Activated naive CD8-positive, alpha-beta T cell treated with anti-CD3 and anti-CD28 coated beads, Interleukin-2, amount 10 ng/mL, durations not matched to agents 7 days and 5 days (primary cell): ENCODE data around the gene C19orf81. TPM values are rescaled to one million over a fixed set of nuclear protein-coding genes. Genes with fewer than 3 reads are reported as not detected.
A peak's percentile ranks its signal among the peaks of the same experiment; 100 is the strongest.

ENCODE experiments used
- ATAC-seq: fragments of 150-1000 bp; cut with Tn5 transposase; one replicate; pipeline ENCODE4 v1.10.0; 2021; ENCODE audit warnings: low read depth, moderate library complexity
- POLR2A ChIA-PET: fragments of 350-600 bp; sonication (Branson Sonifier 250); formaldehyde crosslinking; loops from one replicate; lab custom pipeline; 2021; ENCODE audit warnings: antibody characterized with exemption; lab: Charles Lee
- DNase-seq: peaks from one replicate; pipeline ENCODE4 v3.0.0; 2021
- H3K27ac Mint-ChIP-seq: one replicate; pipeline ENCODE4 v1.8.0; 2022; ENCODE audit warnings: mild to moderate bottlenecking, mixed read lengths
- H3K27me3 Mint-ChIP-seq: one replicate; pipeline ENCODE4 v1.8.0; 2022; ENCODE audit warnings: mild to moderate bottlenecking, moderate library complexity, mixed read lengths
- H3K36me3 Mint-ChIP-seq: one replicate; pipeline ENCODE4 v1.8.0; 2021; ENCODE audit warnings: mild to moderate bottlenecking, mixed read lengths
- H3K4me1 Mint-ChIP-seq: one replicate; pipeline ENCODE4 v1.8.0; 2021; ENCODE audit warnings: mixed read lengths
- H3K4me3 Mint-ChIP-seq: one replicate; pipeline ENCODE4 v1.8.0; 2022; ENCODE audit warnings: mild to moderate bottlenecking, moderate library complexity, mixed read lengths
- H3K9me3 Mint-ChIP-seq: one replicate; pipeline ENCODE4 v1.8.0; 2021; ENCODE audit warnings: mixed read lengths
- total RNA-seq, 2 experiments: library from RNA; stranded (reverse); gene quantifications; one replicate each; pipeline ENCODE4 v1.2.3, GENCODE V29; 2021

Gene C19orf81
- total RNA-seq, 2 experiments from 2014 or later: 0.75 to 2.0 TPM

DNA sequence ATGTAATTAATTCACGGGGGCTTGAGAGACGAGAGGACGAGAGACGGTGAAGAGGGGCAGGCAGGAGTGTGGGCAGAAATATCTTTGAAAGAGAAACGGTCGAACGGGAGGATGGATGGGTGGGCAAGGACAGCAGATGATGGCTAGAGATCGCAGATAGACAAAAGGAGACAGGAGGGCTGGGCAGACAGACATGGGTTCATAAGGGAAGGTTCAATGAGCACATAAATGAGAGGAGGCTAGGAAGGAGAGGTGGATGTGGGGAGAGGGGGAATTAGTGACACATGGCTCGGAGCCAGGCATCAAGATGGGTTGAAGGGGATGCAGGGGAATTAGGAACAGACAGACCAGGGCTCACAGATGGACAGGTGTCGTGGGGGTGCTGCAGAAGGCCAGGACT lies 10.6 kb upstream of the C19orf81 start:
- peaks cover 5% of the 10 kb centered on the region for H3K4me1 Mint-ChIP-seq
- peaks cover 9% of the 10 kb centered on the region for H3K9me3 Mint-ChIP-seq
- ATAC-seq: no peak
- no peaks in the 10 kb centered on the region for H3K36me3 Mint-ChIP-seq
- POLR2A ChIA-PET: no interaction called here
- peaks cover 28% of the 10 kb centered on the region for H3K27me3 Mint-ChIP-seq
- DNase-seq: no peak
- peak overlapping the region; percentile 23 for H3K4me3 Mint-ChIP-seq
- H3K27ac Mint-ChIP-seq: no peak overlapping the region

DNA sequence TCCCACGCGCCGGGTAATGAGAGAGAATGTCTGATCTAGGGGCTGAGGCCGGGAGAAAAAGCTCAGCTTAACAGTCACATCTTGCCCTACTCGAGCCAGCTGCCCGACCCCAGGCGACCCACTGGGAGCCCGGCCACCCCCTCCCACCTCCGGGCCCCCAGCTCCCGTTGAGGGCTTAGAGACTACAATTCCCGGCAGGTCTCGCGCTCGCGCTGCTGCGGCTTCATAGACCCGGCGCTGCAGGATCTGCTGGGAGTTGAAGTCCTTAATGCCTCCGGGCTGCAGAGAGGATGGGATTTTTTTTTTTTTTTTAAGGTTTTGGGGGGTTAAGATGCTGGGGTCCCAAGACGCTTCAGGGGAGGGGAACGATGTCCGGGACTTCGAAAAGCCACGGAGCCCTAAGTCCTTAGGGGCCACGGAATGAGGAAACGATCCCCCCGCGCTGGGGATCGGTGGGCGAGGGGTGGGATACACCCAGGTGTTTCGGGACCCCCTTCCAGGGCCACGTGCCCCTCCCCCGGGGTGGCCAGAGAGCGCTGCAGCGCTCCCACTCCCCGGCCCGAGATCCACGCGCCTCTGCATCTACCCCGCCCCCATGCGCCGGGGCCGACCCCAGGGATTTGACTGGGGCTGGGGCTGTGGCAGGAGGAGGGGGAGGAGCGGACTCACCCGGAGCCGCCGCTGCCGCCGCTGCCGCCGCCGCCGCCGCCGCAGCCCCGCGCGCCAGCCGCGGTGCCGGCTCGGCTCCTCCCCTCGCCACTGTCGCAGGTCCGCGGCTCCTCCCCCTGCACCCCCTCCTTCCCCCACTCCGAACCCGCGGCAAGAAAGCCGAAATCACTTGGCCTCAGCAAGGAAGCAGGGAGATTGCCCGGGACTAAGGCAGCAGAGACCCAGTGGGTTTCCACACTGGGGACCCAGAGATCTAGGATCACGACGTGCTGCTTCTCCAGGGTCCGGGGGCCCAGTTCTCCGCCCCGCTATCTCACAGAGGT lies 9.8 kb upstream of the C19orf81 start, which contains the start of gene SYT3:
SYT3 (minus strand) TSS at position 761 of the 992 bp plus-strand sequence. CDS start 2,470 bp downstream, outside the sequence.
- peaks cover 4% of the 10 kb centered on the region for H3K9me3 Mint-ChIP-seq
- DNase-seq (peak; percentile 52), ATAC-seq (peak; percentile 72)
- peaks cover 5% of the 10 kb centered on the region for H3K4me1 Mint-ChIP-seq
- no peaks in the 10 kb centered on the region for H3K36me3 Mint-ChIP-seq
- POLR2A ChIA-PET: no interaction called here
- H3K4me3 Mint-ChIP-seq: peak within 1 kb of the TSS; percentile 83
- H3K27ac Mint-ChIP-seq: no peak within 1 kb of the TSS
- H3K27me3 Mint-ChIP-seq: peaks cover 28% of the 10 kb centered on the region

DNA sequence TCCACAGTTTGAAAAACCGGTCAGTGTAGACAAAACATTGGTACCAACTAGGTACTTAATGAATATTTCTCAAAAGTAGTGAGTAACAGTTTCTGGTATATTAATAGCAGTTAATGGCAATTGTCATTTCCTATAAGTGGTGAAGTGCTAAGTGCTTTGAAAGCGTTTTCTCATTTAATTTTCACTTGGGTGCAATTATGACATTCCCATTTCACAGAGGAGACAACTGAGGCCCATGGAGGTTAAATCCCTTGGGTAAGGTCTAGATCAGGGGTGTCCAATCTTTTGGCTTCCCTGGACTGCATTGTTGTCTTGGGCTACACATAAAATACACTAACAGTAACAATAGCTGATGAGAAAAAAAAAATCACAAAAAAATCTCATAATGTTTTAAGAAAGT lies 8.9 kb upstream of the C19orf81 start:
- peaks cover 28% of the 10 kb centered on the region for H3K27me3 Mint-ChIP-seq
- no peaks in the 10 kb centered on the region for H3K36me3 Mint-ChIP-seq
- no peak overlapping the region for H3K4me3 Mint-ChIP-seq
- DNase-seq (no peak), ATAC-seq (no peak)
- H3K4me1 Mint-ChIP-seq: peaks cover 5% of the 10 kb centered on the region
- H3K9me3 Mint-ChIP-seq: peaks cover 1% of the 10 kb centered on the region
- POLR2A ChIA-PET: interaction anchor here (0.6 kb wide), 1 partner anchor 16 kb away, joined by 3 read pairs; no protein-coding TSS in a partner anchor
- no peak overlapping the region for H3K27ac Mint-ChIP-seq

DNA sequence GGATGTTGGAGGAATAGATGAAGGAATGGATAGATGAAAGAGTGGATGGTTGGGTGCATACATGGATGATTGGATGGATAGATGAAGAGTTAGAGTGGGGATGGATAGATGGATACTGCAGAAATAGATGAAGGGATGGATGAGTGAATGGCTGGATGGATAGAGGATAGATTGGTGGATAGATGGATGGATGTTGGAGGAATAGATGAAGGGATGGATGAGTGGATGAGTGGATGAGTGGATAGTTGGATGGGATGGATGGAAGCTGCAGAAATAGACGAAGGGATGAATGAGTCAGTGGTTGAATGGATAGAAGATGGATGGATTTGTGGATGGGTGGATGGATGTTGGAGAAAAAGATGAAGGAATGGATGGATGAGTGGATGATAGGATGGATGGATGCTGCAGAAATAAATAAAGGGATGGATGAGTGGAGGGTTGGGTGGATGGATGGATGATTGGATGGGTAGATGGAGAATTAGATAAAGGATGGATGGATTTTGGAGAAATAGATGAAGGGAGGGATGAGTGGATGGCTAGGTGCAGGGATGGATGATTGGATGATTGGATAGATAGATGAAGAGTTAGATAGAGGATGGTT lies 4.8 kb upstream of the C19orf81 start:
- Mint-ChIP-seq H3K4me1 (no peaks in the 10 kb centered on the region), H3K9me3 (no peaks in the 10 kb centered on the region), H3K27ac (no peak overlapping the region), H3K27me3 (peaks cover 14% of the 10 kb centered on the region), H3K36me3 (no peaks in the 10 kb centered on the region), H3K4me3 (no peak overlapping the region)
- POLR2A ChIA-PET: no interaction called here
- DNase-seq: no peak
- ATAC-seq: no peak

DNA sequence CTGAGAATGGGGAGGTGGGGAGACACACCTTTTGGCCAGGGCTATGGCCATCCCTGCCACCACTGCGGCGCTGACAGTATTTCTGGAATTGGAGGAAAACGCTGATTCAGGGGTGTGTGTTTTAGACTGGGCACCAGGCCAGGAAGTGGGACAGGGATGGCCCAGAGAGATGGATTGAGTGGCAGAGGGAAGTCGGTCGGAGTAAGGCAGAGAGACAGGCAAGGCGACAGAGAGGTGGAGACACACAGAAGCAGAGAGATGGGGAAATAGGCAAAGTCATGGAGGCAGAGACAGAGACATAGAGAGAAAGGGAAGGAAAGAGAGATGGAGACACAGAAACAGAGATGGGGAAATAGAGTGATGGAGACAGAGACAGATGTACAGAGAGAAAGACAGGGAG lies 4.1 kb upstream of the C19orf81 start:
- no peak overlapping the region for H3K27ac Mint-ChIP-seq
- ATAC-seq (no peak), DNase-seq (no peak)
- H3K4me1 Mint-ChIP-seq: peaks cover 3% of the 10 kb centered on the region
- H3K4me3 Mint-ChIP-seq: no peak overlapping the region
- H3K36me3 Mint-ChIP-seq: no peaks in the 10 kb centered on the region
- POLR2A ChIA-PET: no interaction called here
- no peaks in the 10 kb centered on the region for H3K9me3 Mint-ChIP-seq
- H3K27me3 Mint-ChIP-seq: peaks cover 10% of the 10 kb centered on the region

DNA sequence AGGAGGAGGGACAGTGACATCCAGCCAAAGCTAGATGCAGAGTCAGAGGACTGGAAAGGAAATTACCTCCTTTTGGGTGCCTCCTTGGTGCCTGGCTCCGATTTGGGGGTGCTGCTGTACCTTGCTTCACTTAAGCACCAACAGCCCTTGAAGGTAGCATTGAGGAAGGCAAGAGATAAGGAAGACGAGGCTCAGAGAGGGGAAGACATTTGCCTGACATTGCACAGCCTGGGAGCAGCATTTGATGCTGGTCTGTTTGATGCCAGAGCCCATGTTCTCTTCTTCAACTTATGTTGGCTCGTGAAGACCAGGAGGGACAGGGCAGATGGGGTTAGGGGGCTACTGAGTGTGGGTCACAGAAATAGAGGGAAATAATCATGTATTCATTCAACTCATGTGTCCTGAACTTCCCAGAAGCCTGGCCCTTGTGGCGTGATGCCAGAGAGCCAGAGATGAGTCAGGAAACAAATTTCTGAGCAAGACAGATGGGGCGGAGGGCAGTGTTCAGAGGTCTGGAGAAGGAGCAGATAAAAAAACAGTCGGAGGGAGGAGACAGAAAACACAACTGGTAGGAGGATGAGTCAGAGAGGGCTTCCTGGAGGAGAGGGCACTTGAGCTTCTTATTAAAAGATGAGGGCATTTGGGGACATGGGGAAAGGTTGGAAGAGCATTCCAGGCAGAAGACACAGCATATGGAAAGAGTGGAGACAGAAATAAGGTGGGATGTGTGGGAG lies 3.0 kb upstream of the C19orf81 start:
- Mint-ChIP-seq H3K36me3 (no peaks in the 10 kb centered on the region), H3K4me3 (no peak overlapping the region), H3K9me3 (no peaks in the 10 kb centered on the region), H3K4me1 (peaks cover 3% of the 10 kb centered on the region), H3K27me3 (peaks cover 5% of the 10 kb centered on the region), H3K27ac (no peak overlapping the region)
- POLR2A ChIA-PET: no interaction called here
- DNase-seq (no peak), ATAC-seq (no peak)

DNA sequence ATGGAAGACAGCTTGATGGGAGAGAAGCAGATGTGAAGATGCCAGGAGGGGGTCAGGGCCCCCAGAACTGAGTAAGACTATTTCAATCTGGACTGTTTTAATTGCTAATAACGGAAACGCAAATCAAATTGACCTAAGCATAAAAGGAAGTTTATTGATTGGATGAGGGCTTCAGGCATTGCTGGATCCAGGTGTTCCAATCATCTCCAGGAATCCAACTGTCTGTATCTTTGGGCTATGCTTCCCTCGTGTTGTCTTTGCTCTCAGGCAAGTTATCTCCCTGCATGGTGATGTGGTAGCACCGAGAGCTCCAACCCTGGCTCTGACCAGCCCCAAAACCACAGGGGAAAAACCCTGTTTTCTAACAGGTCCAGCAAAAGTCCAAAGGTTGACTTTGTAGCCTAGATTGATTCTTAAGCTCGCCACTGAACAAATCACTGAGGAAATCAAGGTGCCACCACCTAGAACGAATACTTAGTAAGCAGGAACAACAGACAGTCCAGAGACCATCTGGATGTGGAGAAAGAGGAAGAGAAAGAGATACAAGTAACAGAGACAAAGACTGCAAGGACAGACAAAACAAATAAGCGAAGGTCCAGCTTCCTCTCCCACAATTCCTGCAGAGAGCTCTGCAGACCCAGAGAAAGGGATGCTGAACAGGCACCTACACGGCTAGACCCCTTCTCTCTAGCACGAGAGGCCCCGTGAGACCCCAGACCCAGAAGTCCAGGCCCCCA lies 1.2 kb upstream of the C19orf81 start:
- Mint-ChIP-seq H3K27me3 (peaks cover 11% of the 10 kb centered on the region), H3K9me3 (no peaks in the 10 kb centered on the region), H3K27ac (no peak overlapping the region), H3K36me3 (no peaks in the 10 kb centered on the region), H3K4me3 (no peak overlapping the region), H3K4me1 (peaks cover 3% of the 10 kb centered on the region)
- ATAC-seq: no peak
- POLR2A ChIA-PET: no interaction called here
- no peak for DNase-seq

DNA sequence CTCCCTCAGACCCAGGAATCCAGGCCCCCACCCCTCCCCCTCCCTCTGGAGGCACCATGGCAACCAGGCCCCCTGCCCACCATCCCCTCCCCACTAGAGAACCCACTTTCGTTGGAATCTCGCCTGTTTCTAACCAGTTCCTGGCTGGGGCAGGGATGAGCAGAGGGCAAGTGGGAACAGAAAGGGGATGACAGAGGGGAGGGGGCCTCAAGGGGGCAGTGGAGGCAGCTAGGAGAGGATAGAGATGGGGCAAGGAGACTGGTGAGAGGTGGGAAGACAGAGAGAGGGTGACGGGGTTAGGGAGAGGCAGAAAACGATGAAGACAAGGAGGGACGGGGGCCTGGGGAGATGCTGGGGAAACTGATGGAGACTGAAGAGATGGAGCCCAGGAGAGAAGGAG lies 586 bp upstream of the C19orf81 start:
- ATAC-seq (no peak), DNase-seq (no peak)
- no peaks in the 10 kb centered on the region for H3K36me3 Mint-ChIP-seq
- POLR2A ChIA-PET: no interaction called here
- H3K4me1 Mint-ChIP-seq: peaks cover 3% of the 10 kb centered on the region
- no peak overlapping the region for H3K27ac Mint-ChIP-seq
- peaks cover 14% of the 10 kb centered on the region for H3K27me3 Mint-ChIP-seq
- no peaks in the 10 kb centered on the region for H3K9me3 Mint-ChIP-seq
- no peak overlapping the region for H3K4me3 Mint-ChIP-seq

DNA sequence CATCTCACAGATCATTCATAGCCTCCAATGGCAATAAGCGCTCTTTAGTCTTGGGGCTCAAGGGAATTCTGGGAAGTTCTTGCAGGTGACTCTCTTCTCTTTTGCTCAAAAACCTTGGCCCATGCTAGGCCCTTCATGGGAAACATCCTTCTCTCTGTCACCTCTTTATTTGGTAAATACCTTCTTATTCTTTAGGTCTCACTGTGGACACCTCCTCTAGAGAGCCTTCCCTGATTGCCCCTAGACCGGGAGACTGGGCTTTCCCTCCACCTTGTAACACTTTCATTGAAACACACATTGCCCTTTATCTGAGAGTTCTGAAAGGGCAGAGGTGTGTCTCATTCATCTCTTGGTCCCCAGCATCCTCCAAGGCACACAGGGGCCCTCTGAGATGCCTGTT lies 1.9 kb downstream of the C19orf81 start:
- peaks cover 3% of the 10 kb centered on the region for H3K4me1 Mint-ChIP-seq
- no peaks in the 10 kb centered on the region for H3K36me3 Mint-ChIP-seq
- ATAC-seq: no peak
- H3K4me3 Mint-ChIP-seq: no peak overlapping the region
- no peak for DNase-seq
- peaks cover 3% of the 10 kb centered on the region for H3K9me3 Mint-ChIP-seq
- H3K27ac Mint-ChIP-seq: no peak overlapping the region
- peaks cover 29% of the 10 kb centered on the region for H3K27me3 Mint-ChIP-seq
- POLR2A ChIA-PET: no interaction called here

DNA sequence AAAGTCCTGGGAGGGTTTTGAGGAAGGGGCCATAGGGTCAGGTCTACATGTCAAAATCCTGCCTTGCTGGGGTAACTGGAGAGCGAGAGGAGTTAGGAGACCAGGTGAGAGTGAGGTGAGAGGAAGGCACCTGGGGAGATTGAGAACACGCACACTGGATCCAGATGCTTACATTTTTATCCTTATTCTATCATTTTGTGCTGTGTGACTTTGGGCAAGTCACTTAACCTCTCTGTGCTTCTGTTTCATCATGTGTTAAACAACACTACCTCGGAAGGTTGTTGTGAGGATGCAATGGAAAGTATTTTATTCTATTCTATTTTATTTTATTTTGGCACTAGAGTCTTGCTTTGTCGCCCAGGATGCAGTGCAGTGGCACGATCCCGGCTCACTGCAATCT lies 3.5 kb downstream of the C19orf81 start:
- ATAC-seq (no peak), DNase-seq (no peak)
- no peak overlapping the region for H3K4me3 Mint-ChIP-seq
- H3K27ac Mint-ChIP-seq: no peak overlapping the region
- H3K36me3 Mint-ChIP-seq: no peaks in the 10 kb centered on the region
- peaks cover 3% of the 10 kb centered on the region for H3K9me3 Mint-ChIP-seq
- POLR2A ChIA-PET: no interaction called here
- H3K27me3 Mint-ChIP-seq: peaks cover 29% of the 10 kb centered on the region
- H3K4me1 Mint-ChIP-seq: peaks cover 10% of the 10 kb centered on the region

DNA sequence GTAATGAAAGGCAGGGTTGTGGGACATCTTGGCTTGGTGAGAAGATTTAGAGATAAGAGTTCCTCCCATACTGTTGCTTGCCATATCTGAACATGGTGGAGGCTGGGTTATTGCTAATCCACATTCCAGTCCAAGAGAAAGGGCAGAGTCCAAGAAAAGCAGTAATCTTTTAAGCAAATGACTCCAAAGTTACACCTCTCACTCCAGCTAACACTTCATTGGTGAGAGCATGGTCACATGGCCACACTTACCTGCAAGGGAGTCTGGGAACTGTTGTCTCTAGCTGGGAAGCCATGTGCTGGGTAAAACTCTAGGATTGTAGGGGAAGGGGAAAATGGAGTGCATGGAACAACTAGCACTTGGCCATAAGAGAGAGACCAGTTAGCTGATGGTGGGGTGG lies 5.6 kb downstream of the C19orf81 start:
- peaks cover 4% of the 10 kb centered on the region for H3K9me3 Mint-ChIP-seq
- no peak for DNase-seq
- H3K4me1 Mint-ChIP-seq: peaks cover 14% of the 10 kb centered on the region
- no peak for ATAC-seq
- peaks cover 31% of the 10 kb centered on the region for H3K27me3 Mint-ChIP-seq
- no peak overlapping the region for H3K4me3 Mint-ChIP-seq
- H3K27ac Mint-ChIP-seq: no peak overlapping the region
- no peaks in the 10 kb centered on the region for H3K36me3 Mint-ChIP-seq
- POLR2A ChIA-PET: no interaction called here

DNA sequence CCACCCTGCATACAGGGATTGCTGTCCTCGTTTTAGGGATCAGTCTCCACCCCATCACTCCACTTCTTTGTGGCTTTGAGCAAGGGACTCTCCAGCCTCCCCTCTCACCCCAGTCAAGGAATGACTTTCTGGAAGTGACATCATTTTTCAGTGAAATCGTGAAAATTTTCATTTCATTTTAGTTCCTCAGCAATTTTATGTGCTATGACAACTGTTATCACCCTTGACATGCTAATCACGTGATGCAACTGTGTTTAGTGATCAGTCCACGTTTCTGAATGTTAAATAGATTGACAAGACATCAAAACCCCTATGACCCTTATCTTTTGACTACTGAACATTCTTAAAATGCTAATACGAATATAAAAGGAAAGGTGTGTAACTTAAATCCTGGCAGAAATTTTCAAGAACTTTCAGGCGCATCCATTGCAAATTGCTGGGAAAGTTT lies 8.0 kb downstream of the C19orf81 start:
- H3K4me3 Mint-ChIP-seq: peak overlapping the region; percentile 91

More for the DNA sequence above, 8.0 kb downstream of the C19orf81 start:
- Mint-ChIP-seq H3K27me3 (peaks cover 37% of the 10 kb centered on the region), H3K4me1 (peaks cover 18% of the 10 kb centered on the region), H3K9me3 (peaks cover 4% of the 10 kb centered on the region), H3K27ac (peak overlapping the region; percentile 98), H3K36me3 (no peaks in the 10 kb centered on the region)
- POLR2A ChIA-PET: no interaction called here
- ATAC-seq (no peak), DNase-seq (no peak)
